H9 (cell line): ENCODE results near the gene MRPL28. TPM values are rescaled to one million over a fixed set of nuclear protein-coding genes. Genes with fewer than 3 reads are reported as not detected.

ENCODE experiments used
- DNase-seq: peaks from one replicate; pipeline ENCODE4 v3.0.0-alpha.2; 2017
- H2AFZ ChIP-seq: one replicate; pipeline ENCODE4 v1.6.1; 2013; ENCODE audit warnings: mild to moderate bottlenecking, low read length, control low read depth, moderate library complexity
- H2AK5ac ChIP-seq: 2 replicates; pipeline ENCODE4 v1.6.1; 2013; ENCODE audit warnings: low read length, control low read depth, mixed read lengths; ENCODE audit not compliant: insufficient read length
- H2BK120ac ChIP-seq: one replicate; pipeline ENCODE4 v1.6.1; 2013; ENCODE audit warnings: low read depth, mild to moderate bottlenecking, low read length, control low read depth, inconsistent platforms; ENCODE audit not compliant: poor library complexity, severe bottlenecking
- H2BK12ac ChIP-seq: 2 replicates; pipeline ENCODE4 v1.6.1; 2013; ENCODE audit warnings: low read length, control low read depth, mixed read lengths, low read depth; ENCODE audit not compliant: insufficient read length
- H2BK15ac ChIP-seq: 2 replicates; pipeline ENCODE4 v1.6.1; 2013; ENCODE audit warnings: low read depth, low read length, control low read depth
- H2BK20ac ChIP-seq: one replicate; pipeline ENCODE4 v1.6.1; 2013; ENCODE audit warnings: low read depth, mild to moderate bottlenecking, low read length, control low read depth, inconsistent platforms; ENCODE audit not compliant: poor library complexity, severe bottlenecking
- H2BK5ac ChIP-seq: 2 replicates; pipeline ENCODE4 v1.6.1; 2013; ENCODE audit warnings: low read length, control low read depth, mixed read lengths; ENCODE audit not compliant: insufficient read length
- H3K14ac ChIP-seq: 2 replicates; pipeline ENCODE4 v1.6.1; 2013; ENCODE audit warnings: low read length, control low read depth; ENCODE audit not compliant: insufficient read depth
- H3K18ac ChIP-seq: 2 replicates; pipeline ENCODE4 v1.6.1; 2013; ENCODE audit warnings: low read depth, mild to moderate bottlenecking, mixed read lengths, low read length, control low read depth; ENCODE audit not compliant: insufficient read length
- H3K23ac ChIP-seq: 2 replicates; pipeline ENCODE4 v1.6.1; 2013; ENCODE audit warnings: low read length, control low read depth, mixed read lengths, low read depth; ENCODE audit not compliant: insufficient read length
- H3K23me2 ChIP-seq: 2 replicates; pipeline ENCODE4 v1.6.1; 2013; ENCODE audit warnings: low read depth, mild to moderate bottlenecking, mixed read lengths, low read length, control low read depth; ENCODE audit not compliant: insufficient read length, poor library complexity, severe bottlenecking
- H3K27ac ChIP-seq: 2 replicates; pipeline ENCODE4 v1.5.1; 2013; ENCODE audit warnings: low read length, control low read depth, mixed read lengths, low read depth; ENCODE audit not compliant: insufficient read length
- H3K27me3 ChIP-seq: 2 replicates; pipeline ENCODE4 v1.6.1; 2013; ENCODE audit warnings: low read length, control low read depth, inconsistent platforms; ENCODE audit not compliant: insufficient read depth
- H3K4ac ChIP-seq: 2 replicates; pipeline ENCODE4 v1.6.1; 2013; ENCODE audit warnings: low read depth, mild to moderate bottlenecking, control low read depth, inconsistent platforms, low read length, moderate library complexity
- H3K4me1 ChIP-seq: 2 replicates; pipeline ENCODE4 v1.6.1; 2013; ENCODE audit warnings: low read length, control low read depth, inconsistent platforms; ENCODE audit not compliant: insufficient read depth
- H3K4me2 ChIP-seq: 2 replicates; pipeline ENCODE4 v1.6.1; 2013; ENCODE audit warnings: low read length, control low read depth, mixed read lengths; ENCODE audit not compliant: insufficient read length, insufficient read depth
- H3K56ac ChIP-seq: 2 replicates; pipeline ENCODE4 v1.6.1; 2013; ENCODE audit warnings: low read depth, mild to moderate bottlenecking, mixed read lengths, low read length, control low read depth; ENCODE audit not compliant: insufficient read length
- H3K79me1 ChIP-seq: 2 replicates; pipeline ENCODE4 v1.6.1; 2013; ENCODE audit warnings: low read depth, mild to moderate bottlenecking, moderate library complexity, low read length, control low read depth, inconsistent platforms; ENCODE audit not compliant: insufficient read depth, poor library complexity, severe bottlenecking
- H3K79me2 ChIP-seq: 2 replicates; pipeline ENCODE4 v1.6.1; 2013; ENCODE audit warnings: low read length, control low read depth, inconsistent platforms; ENCODE audit not compliant: insufficient read depth
- H3K9ac ChIP-seq: 2 replicates; pipeline ENCODE4 v1.6.1; 2013; ENCODE audit warnings: low read length, control low read depth, mixed read lengths; ENCODE audit not compliant: insufficient read length; ENCODE audit errors: extremely low read depth
- H3K9me3 ChIP-seq: one replicate; pipeline ENCODE4 v1.6.1; 2013; ENCODE audit warnings: low read depth, low read length, inconsistent platforms; ENCODE audit not compliant: control insufficient read depth
- H3T11ph ChIP-seq: one replicate; pipeline ENCODE4 v1.6.1; 2013; ENCODE audit warnings: mild to moderate bottlenecking, low read length, control low read depth, inconsistent platforms
- H4K20me1 ChIP-seq: one replicate; pipeline ENCODE4 v1.6.1; 2013; ENCODE audit not compliant: control insufficient read depth, insufficient read length, insufficient read depth
- H4K5ac ChIP-seq: 2 replicates; pipeline ENCODE4 v1.6.1; 2013; ENCODE audit warnings: low read depth, mild to moderate bottlenecking, mixed read lengths, low read length, control low read depth; ENCODE audit not compliant: insufficient read length
- H4K8ac ChIP-seq: replicated peaks from 2 replicates; pipeline ENCODE4 v1.6.1; 2013; ENCODE audit warnings: low read length, control low read depth, mixed read lengths, low read depth; ENCODE audit not compliant: insufficient read length
- H4K91ac ChIP-seq: 2 replicates; pipeline ENCODE4 v1.6.1; 2013; ENCODE audit warnings: low read depth, mild to moderate bottlenecking, moderate library complexity, mixed read lengths, low read length, control low read depth; ENCODE audit not compliant: insufficient read length
- H3K27ac Mint-ChIP-seq, 3 experiments: 2 replicates in 2 of 3; 3 replicates in 1 of 3; pipeline ENCODE4 v1.8.0; 2020 to 2021; ENCODE audit warnings: mixed read lengths in 3 of 3, mild to moderate bottlenecking in 1 of 3, moderate library complexity in 1 of 3
- H3K27me3 Mint-ChIP-seq: 2 replicates; pipeline ENCODE4 v1.8.0; 2021; ENCODE audit warnings: low read depth, mild to moderate bottlenecking, moderate library complexity, mixed read lengths
- H3K36me3 Mint-ChIP-seq, 3 experiments: 2 replicates in 2 of 3; 3 replicates in 1 of 3; pipeline ENCODE4 v1.8.0; 2020 to 2021; ENCODE audit warnings: low read depth in 3 of 3, mixed read lengths in 3 of 3; ENCODE audit not compliant: insufficient read depth in 1 of 3
- H3K4me1 Mint-ChIP-seq, 2 experiments: 2 replicates each; pipeline ENCODE4 v1.8.0; 2020; ENCODE audit warnings: mixed read lengths in 2 of 2
- H3K4me3 Mint-ChIP-seq, 2 experiments: 2 replicates in 1 of 2; 3 replicates in 1 of 2; pipeline ENCODE4 v1.8.0; 2020 to 2021; ENCODE audit warnings: mild to moderate bottlenecking in 2 of 2, mixed read lengths in 2 of 2, moderate library complexity in 1 of 2
- H3K9me3 Mint-ChIP-seq, 2 experiments: 2 replicates in 1 of 2; 3 replicates in 1 of 2; pipeline ENCODE4 v1.8.0; 2020; ENCODE audit warnings: mild to moderate bottlenecking in 2 of 2, mixed read lengths in 2 of 2, moderate library complexity in 1 of 2
- CTCF ChIP-seq: fragments of 200-600 bp; sonication (generic); conservative IDR thresholded peaks from 3 replicates; pipeline ENCODE4 v1.8.0; 2021; ENCODE audit warnings: antibody characterized with exemption, mild to moderate bottlenecking
- WGBS: extraction: QIAGEN DNeasy Blood & Tissue Kit; methylation state at CpG from one replicate; pipeline ENCODE4 v1.1.7; 2013; ENCODE audit warnings: missing lambda C conversion rate, low lambda C conversion rate, mixed read lengths; ENCODE audit not compliant: insufficient read length; ENCODE audit errors: extremely low coverage; 5-methylcytosine and 5-hydroxymethylcytosine counted together
- total RNA-seq: library from RNA; stranded (reverse); gene quantifications from 2 replicates; pipeline ENCODE4 v1.2.1, GENCODE V29; 2021

Gene MRPL28
- total RNA-seq, 1 experiment from 2014 or later: 154 TPM

- Histone ChIP-seq H3K79me1 (no peaks in the 10 kb centered on the region), H3K23me2 (no peaks in the 10 kb centered on the region), H3K4ac (no peak overlapping the region), H3K56ac (no peak overlapping the region), H2BK5ac (no peak overlapping the region), H3K27ac (no peak overlapping the region), H3K18ac (no peak overlapping the region), H3K79me2 (no peaks in the 10 kb centered on the region), H2BK12ac (no peak overlapping the region), H2AFZ (no peak overlapping the region), H2AK5ac (no peak overlapping the region), H2BK120ac (no peak overlapping the region), H4K20me1 (no peaks in the 10 kb centered on the region), H3K9me3 (no peaks in the 10 kb centered on the region), H3K23ac (no peak overlapping the region), H3K27me3 (no peaks in the 10 kb centered on the region), H3K9ac (no peak overlapping the region), H4K5ac (no peak overlapping the region), H2BK20ac (no peak overlapping the region), H4K8ac (no peak overlapping the region), H3T11ph (no peak overlapping the region), H2BK15ac (no peak overlapping the region), H3K14ac (no peak overlapping the region), H3K4me1 (no peaks in the 10 kb centered on the region), H3K4me2 (peak overlapping the region; percentile 20), H4K91ac (no peak overlapping the region)
- Mint-ChIP-seq H3K27me3 (no peaks in the 10 kb centered on the region; the same call in 1 of the 2 replicates), H3K36me3 (peaks cover 7 to 55% (median 44%) of the 10 kb centered on the region in 3 experiments), H3K4me3 (peak overlapping the region; percentile 76 to 87), H3K27ac (no peak overlapping the region), H3K9me3 (no peaks in the 10 kb centered on the region), H3K4me1 (peaks cover 9 to 13% of the 10 kb centered on the region in 2 experiments)
- no peak for TF ChIP-seq CTCF
- DNase-seq: no peak
- no CpG with 5 or more reads among the region's 44 CpGs for WGBS
These were observed 387 bp downstream of the MRPL28 start for GRCh38 chr16:369866-370436.
